Suppressor macrophage treated with lipopolysaccharide for 1 hour (primary cell): ENCODE results near the gene CGREF1.
"Not testable (repeated sequence)": the region's sequence is repeated elsewhere in the genome, so short reads cannot be mapped to it uniquely, and the experiment has no call there.

Experiments
- DNase-seq, 3 donors: peaks; one replicate each; pipeline ENCODE4 v3.0.0-alpha.2; 2020 to 2022

The CGREF1 gene

DNA sequence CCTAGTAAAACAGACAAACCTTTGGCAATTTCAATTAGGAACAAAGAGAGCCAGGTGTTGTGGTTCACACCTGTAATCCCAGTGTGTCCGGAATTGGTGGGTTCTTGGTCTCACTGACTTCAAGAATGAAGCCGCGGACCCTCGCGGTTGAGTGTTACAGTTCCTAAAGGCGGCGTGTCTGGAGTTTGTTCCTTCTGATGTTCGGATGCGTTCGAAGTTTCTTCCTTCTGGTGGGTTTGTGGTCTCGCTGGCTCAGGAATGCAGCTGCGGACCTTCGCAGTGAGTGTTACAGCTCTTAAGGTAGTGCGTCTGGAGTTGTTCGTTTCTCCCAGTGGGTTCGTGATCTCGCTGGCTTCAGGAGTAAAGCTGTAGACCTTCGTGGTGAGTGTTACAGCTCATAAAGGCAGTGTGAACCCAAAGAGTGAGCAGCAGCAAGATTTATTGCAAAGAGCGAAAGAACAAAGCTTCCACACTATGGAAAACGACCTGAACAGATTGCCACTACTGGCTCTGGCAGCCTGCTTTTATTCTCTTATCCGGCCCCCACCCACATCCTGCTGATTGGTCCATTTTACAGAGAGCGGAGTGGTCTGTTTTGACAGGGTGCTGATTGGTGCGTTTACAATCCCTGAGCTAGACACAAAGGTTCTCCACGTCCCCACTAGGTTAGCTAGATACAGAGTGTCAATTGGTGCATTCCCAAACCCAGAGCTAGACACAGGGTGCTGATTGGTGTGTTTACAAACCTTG is 8.2 kb downstream of the CGREF1 start:
- DNase-seq = not testable (repeated sequence)

DNA sequence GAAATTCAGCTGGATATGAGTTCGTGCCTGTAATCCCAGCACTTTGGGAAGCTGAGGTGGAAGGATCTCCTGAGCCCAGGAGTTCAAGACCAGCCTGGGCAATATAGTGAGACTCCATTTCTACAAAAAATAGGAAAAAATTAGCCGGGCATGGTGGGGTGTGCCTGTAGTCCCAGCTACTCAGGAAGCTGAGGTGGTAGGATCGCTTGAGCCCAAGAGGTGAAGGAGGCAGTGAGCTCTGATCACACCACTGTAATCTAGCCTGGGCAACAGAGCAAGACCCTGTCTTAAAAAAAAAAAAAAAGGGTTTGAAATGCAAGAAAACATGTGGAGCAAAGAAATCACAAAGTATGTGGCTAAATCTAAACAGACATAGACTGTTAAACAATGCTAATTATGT is 9.8 kb downstream of the CGREF1 start:
- no peak for DNase-seq

DNA sequence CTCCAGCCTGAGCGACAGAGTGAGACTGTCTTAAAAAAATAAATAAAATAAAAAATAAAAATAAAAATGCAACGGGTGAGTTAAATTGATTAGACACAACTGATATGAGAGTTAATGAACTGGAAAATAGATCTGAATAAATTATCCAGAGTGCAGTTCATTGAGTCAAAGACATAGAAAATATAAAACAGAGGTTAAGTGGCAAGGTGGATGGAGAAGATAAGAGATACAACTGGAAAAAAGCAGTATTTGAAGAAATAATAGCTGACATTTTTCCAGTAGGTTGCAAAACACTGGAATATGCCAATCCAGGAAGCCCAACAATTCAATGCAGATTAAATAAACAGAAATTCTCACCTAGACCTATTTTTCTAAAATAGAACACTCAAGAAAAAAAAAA is 10.7 kb downstream of the CGREF1 start:
- DNase-seq = no peak

DNA sequence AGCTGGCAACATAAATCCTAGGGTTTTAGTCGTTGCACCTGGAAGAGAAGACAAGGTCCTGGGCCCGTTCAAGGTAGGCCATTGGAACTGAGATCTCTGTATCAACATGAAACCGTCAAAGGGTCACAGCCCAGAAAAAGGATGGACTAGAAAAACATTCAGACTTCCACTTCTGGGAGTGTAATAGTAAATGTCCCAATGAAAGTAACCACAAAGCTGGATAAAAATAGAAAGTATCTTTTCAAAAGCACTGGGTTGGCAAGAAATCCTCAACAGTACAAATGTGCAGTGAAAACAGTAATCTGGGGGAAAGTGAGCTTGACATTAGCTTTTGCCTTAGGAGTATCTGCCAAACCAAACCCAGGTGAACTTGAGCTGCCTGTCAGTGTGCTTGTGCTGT is 12.9 kb downstream of the CGREF1 start:
- DNase-seq = no peak

DNA sequence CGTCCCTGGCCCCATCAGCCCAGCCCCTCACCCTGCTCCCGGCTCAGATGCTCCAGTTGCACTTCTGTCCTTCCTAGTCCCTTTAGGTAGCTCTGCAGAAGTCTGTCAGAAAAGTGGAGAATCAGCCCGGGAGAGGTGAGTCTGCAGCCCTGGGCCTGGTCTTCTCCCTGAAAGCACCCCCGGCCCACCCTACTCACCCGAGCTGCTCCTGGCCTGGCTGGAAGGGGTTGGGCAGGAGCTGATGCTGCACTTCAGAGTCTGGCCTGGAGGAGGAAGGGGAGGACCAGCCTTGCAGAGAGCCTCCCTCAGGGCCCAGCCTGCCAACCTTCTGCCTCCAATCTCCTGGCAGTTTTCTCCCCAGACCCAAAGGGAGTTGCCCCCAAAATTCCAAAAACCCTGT is 16.6 kb downstream of the CGREF1 start:
- DNase-seq = no peak

DNA sequence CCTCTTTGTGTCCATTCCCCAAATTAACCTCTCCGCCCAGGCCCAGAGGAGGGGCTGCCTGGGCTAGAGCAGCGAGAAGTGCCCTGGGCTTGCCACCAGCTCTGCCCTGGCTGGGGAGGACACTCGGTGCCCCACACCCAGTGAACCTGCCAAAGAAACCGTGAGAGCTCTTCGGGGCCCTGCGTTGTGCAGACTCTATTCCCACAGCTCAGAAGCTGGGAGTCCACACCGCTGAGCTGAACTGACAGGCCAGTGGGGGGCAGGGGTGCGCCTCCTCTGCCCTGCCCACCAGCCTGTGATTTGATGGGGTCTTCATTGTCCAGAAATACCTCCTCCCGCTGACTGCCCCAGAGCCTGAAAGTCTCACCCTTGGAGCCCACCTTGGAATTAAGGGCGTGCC is 18.9 kb downstream of the CGREF1 start:
- DNase-seq = no peak

DNA sequence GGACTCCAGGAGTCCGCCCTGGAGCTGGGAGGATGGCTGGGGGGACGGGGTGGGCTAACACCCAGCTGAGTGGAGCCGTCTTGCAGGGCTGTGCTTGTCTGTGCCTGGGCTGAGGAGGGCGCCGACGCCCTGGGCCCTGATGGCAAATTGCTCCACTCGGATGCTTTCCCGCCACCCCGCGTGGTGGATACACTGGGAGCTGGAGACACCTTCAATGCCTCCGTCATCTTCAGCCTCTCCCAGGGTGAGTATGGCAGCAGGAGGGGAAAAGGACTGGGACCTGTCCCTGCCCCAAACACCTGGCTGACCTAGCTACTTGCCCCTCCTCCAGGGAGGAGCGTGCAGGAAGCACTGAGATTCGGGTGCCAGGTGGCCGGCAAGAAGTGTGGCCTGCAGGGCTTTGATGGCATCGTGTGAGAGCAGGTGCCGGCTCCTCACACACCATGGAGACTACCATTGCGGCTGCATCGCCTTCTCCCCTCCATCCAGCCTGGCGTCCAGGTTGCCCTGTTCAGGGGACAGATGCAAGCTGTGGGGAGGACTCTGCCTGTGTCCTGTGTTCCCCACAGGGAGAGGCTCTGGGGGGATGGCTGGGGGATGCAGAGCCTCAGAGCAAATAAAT is 19.5 kb downstream of the CGREF1 start:
- no peak for DNase-seq

DNA sequence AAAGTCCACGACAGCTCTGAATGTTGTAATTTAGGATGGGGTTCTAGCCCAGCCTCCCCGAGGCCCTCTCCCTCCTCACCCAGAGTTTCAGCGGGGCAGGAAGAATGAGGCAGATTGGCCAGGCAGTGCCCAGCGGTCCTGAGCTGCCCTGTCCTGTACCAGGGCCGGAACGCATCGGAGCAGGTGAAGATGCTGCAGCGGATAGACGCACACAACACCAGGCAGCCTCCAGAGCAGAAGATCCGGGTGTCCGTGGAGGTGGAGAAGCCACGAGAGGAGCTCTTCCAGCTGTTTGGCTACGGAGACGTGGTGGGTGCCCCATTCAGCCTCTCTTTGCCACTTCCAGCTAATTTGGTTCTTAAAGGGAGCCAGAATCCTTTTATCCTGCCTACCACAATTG is 21.6 kb downstream of the CGREF1 start:
- no peak for DNase-seq

DNA sequence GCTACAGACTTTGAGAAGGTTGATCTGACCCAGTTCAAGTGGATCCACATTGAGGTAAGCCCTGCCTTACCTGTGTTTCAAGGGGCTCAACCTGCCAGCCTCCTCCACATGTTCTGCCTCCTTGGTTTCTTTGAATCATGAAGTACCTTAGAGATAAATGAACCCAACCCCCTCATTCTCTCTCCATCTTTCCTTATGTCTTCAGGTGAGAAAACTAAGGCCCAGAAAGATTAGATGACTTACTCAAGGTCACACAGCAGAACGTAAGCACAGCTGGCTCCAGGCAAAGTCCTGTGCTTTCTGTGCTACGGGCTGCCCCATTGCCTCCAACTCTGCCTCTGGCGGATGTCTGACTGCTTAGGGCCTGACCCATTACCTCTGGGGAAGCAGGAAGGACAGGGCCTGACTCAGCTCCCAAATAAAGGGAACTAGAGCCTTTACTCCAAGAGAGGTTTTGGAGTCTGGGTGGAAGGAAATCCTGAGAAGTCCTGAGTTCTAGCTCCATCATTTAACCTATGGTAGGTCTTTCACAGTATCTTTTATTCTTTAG is 22.1 kb downstream of the CGREF1 start:
- DNase-seq = peak; percentile 81 to 83 (median 83)

DNA sequence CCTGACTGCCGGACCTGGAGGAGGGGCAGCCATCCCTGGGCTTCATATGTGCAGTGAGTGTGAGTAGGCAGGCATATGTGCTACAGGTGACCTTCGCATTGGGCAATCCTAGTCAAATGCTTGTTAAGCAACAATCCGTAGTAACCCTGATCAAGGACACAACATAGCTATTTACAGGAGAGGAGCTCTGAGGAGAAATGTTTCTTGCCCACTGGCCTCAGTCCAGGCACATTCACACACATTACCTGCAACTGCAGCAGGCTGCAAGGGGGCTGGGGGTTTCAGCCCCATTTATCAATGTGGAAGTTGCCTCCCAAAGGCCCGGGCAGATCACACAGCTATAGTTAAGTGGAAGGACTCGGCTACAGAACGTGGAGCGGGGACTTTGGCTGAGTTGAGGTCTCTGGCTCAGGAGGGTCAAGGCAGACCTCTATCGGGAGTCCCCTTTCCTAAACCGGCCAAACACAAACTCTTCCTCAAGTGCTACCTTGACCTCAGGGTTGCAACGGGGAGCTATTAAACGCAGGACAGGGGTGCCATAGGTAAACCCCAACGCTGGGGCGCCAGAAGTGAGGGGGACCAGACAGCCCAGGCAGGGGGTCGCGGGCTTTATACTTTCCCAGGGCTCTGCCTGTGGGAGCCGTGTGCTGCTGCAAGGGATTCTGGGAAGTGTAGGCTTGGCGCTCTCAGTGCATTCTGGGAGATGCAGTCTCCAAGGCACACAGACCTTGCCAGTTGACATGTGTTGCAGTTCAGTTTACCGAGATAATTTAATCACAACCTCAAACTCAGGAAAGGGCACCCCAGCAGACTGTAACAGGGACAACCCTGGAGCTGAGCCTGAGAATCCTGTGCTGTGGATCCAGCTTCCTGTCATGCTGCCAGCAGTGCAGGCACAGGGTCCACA is 22.9 kb downstream of the CGREF1 start:
- DNase-seq = peak; percentile 49 to 62 (median 56)

DNA sequence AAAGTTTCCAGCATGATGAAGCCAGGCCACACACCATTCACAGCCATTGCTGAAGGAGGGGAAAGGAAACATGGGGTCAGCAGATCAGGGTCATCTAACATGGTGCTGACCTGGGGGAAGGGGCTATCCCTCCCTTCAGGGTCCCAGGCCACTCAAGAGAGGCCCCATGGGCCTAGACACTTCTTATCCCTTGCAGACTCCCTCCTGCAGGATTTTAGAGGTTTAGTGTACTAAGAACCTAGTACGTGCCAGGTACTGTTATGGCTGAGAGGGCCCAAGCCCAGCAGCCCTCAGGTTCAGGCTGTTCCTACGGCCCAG is 23.5 kb downstream of the CGREF1 start:
- no peak for DNase-seq

DNA sequence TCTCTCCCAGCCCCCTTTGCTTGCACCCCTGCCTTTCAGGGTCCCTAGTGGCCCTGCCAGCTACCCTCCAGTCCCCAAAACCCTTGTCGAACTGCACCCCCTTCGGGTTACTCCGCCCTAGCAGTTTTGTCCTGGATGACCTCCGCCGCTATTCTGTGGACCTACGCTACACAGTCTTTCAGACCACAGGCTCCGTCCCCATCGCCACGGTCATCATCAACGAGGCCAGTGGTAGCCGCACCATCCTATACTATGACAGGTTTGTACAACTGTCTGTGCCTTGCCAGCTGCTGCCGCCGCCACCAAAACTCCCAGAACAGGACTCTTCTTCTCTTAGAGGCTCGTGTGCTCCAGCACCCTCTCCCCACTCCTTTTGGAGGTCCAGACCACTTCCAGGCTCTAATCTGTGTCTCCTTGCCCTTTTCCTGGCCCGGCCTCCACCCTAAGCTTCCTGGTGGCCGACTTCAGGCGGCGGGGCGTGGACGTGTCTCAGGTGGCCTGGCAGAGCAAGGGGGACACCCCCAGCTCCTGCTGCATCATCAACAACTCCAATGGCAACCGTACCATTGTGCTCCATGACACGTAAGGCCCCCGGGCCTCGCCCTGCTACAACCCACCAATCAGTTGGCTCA is 24.5 kb downstream of the CGREF1 start:
- no peak for DNase-seq

DNA sequence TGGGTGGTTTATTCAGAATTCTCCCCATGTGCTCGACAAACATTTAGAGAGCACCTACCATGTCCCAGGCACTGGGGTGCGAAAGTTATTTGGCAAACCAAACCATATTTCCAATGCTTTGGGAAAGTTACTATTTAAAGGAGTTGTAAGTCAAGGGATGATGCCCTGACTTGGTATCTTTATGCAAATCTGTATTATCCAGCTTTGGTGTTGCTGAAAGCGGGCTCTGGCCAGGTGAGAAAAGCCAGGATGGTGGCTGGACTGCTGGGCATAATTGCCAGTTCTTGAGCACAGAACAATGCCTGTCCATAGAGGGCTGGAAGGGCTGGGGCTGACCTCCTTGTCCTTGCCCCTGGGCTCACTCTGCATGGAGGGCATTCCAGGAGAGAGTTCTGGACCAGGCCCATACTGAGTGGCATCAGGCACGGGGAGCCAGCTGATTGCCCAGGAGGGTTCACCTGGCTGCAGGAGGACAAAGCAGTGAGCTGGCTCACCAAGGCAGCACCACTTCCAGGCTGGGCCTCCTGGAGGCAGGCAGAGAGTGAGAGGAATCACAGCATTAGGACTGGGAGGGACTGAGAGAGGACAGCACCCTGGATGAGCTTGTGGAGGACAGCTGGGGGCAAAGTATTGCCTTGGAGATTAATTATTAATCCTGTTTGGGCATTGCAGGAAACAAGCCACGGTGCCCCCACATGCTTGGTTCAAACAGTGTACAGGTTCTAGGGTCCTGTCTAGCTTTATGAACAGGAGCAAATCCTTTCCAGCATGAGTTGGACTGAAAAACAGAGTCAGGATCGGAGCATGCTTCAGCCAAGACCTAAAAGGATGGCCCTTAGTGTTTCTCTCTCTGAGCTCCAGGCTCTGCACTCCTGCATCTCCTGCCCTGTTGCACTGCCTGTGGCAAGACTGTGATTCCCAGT is 25.2 kb downstream of the CGREF1 start:
- no peak for DNase-seq

DNA sequence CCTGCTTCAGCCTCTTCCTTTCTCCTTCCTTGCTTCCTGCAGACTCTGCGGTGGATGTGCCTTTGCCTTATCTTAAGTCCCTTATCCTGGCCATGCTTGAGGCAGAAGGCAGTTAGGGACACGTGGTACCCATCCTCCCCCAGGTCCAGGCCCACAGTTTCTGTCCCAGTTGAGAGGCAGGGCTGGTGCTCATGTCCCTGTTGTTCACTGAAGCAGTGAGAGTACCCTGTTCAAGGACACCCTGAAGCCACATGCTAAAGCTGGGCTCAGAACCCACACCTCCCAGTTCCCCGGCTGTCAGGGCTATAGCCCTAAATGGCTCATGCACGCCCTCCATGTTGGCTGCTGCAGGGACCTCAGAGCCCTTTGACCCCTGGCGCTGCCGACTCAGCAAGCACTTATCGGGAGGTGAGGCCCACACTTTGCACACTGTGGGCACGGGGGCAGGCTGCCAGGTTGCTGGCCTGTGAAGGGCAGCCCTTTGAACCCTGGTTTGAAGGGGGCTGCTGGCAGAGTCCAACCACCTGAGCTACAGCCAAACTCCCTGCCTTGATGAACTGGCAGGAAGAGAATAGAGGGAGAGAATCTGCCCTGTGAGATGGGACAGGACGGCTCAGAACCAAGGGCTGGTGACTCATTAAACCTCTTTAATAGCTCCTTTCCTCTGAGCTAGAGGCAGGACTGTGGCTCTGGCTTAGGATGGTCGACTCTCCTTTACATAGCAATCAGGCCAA is 26.1 kb downstream of the CGREF1 start:
- DNase-seq = no peak

DNA sequence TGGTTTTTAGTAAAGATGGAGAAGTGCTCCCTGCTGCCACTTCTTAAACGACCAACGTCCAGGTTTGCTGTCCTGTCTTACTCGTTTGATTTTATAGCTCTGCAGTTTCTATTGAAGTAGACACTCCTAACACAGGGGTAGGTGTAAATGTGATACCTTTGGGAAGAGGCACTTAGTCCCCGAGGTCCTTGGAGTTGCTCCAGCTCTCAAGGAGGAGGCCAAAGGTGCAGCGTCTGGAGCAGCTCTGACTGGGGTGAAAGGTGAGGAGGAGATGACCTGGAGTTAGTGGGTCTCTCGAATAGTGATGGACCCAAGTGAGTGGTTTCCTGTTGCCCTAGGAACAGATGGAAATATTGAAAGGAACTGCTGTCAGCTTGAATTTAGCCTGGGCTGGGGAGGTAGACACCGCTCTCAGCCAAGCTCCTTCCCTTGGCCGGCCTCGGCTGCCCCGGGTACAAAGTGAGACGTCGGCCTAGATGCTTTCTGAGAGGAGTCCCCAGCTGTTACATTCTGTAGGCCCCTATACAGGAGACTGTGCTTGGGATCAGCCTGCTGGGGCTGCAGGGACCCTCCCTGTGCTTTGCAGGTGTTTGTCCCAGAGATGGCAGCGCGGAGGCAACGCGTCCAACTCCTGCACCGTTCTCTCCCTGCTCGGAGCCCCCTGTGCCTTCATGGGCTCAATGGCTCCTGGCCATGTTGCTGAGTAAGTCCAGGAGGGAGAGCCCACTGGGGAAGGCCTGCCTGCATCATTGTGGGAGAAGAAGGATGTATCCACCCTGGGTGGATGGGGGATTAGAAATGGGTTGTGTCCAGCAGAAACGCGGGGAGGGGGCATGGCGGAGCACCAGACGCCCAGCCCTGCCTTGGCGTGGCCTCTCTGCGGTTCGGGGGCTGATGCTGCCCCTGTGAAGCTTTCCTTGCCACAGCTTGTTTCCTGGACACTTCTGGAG is 26.9 kb downstream of the CGREF1 start:
- DNase-seq = no peak

DNA sequence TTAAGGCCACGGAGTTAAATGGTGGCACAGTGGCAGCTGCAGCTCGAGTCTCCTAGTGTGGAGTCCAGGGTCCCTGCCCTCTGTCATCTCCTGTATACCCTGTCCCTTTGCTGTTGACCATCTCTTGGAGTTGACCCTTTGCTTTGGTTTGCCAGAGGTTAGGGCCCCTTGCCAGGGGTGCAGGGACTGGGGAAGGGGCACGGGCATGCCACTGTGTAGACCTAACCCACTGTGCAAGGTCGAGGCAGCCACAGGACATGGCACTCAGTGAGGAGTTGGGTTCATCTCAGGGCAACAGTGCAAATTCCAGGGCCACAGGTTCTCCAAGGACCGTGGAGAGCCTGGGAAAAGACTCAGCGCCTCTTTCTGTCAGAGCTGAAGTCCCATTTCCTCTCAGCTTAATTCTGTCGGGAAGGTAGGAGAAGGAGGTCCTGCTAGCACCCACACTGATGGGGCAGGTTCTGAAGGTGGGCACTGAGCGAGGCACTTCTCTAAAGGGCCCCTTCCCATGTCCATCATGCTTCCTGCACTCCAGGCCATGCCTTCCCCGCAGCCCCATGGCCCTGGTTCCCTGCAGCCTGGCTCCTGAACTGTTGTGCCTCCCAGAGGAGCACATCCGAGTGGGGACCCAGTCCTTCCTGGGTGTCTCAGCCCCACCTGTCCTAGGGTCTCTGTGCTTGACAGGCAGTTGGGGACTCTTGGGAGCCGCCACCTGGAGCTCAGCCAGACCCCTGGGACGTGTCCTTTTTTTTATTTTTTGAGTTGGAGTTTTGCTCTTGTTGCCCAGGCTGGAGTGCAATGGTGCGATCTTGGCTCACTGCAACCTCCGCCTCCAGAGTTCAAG is 29.6 kb downstream of the CGREF1 start:
- DNase-seq = no peak

DNA sequence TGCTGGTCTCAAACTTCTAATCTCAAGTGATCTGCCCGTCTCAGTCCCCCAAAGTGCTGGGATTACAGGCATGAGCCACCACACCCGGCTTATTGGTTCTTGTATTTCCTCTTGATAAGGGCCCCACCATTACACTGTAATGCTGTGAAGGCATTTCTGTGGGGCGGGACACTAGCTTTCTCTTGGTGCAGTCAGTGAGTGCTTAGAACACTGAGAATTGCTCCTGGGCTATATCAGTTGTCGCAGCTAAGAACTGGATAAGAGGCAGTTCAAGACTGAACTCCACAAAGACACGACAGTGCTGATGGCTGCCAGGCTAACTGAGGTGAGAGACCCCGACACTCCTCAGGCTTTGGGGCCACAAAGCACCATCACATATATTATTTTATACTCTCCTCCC is 30.3 kb downstream of the CGREF1 start:
- DNase-seq = no peak

DNA sequence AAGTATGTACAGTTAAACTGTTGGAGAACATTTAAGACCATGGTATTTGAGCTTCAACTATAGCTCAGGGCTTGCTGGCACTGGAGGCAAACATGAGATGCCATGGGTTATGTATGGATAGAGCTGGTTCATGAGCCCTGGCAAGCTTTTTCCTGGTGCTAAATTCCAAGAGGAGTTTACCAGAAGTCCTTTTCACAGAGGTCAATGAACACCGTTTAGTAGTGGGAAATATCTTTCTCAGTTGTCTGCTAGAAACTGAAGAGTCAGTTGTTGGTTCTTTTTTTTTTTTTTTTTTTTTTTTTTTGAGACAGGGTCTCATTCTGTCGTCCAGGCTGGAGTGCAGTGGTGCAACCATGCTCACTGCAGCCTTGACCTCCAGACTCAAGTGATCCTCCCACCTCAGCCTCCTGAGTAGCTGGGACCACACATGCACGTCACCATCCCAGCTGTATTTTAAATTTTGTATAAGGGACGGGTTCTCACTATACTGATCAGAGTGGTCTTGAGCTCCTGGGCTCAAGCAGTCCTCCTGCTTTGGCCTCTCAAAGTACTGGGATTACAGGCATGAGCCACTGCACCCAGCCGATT is 31.0 kb downstream of the CGREF1 start:
- no peak for DNase-seq
